ENCODE results near the gene PET100.

Gene PET100

GRCh38 chr19:7678971-7679751 is 49.6 kb downstream of the PET100 start:
- Histone ChIP-seq H3K9me3 (ENCODE audit: severe bottlenecking) (peaks cover 3% of the 10 kb centered on the region), H3K27me3 (ENCODE audit: insufficient read depth, low read depth, severe bottlenecking) (no peaks in the 10 kb centered on the region), H3K27ac (no peak overlapping the region), H3K36me3 (peaks cover 14% of the 10 kb centered on the region), H3K4me3 (ENCODE audit: low read depth, low read length) (no peak overlapping the region)
- DNase-seq = peak; percentile 78
- peak; percentile 71 for TF ChIP-seq CTCF (IDR thresholded peaks at IDR 0.05; ENCODE audit: low read depth, low read length)

GRCh38 chr19:7679771-7680605 is 50.4 kb downstream of the PET100 start:
- peak; percentile 19 for DNase-seq

GRCh38 chr19:7680606-7681339 is 51.2 kb downstream of the PET100 start, which contains the start of gene TRAPPC5:
Gene TRAPPC5, plus strand, starts transcription at chr19:7680833. Its CDS starts 1,421 bp downstream, at chr19:7682254.
- H3K27ac ChIP-seq = peak within 1 kb of the TSS; percentile 75
- H3K4me3 ChIP-seq (ENCODE audit: low read depth, low read length) = peak within 1 kb of the TSS; percentile 94
- peaks cover 14% of the 10 kb centered on the region for H3K36me3 ChIP-seq
- no peaks in the 10 kb centered on the region for H3K9me3 ChIP-seq (ENCODE audit: severe bottlenecking)
- peak; percentile 85 for TF ChIP-seq CTCF (IDR thresholded peaks at IDR 0.05; ENCODE audit: low read depth, low read length)
- peak; percentile 85 for DNase-seq
- H3K27me3 ChIP-seq (ENCODE audit: insufficient read depth, low read depth, severe bottlenecking) = no peaks in the 10 kb centered on the region

More at GRCh38 chr19:7679771-7680605, 50.4 kb downstream of the PET100 start:
- Histone ChIP-seq H3K27ac (peak overlapping the region; percentile 75; the same call in 1 of the 2 replicates), H3K27me3 (ENCODE audit: insufficient read depth, low read depth, severe bottlenecking) (no peaks in the 10 kb centered on the region), H3K9me3 (ENCODE audit: severe bottlenecking) (no peaks in the 10 kb centered on the region), H3K36me3 (peaks cover 14% of the 10 kb centered on the region), H3K4me3 (ENCODE audit: low read depth, low read length) (peak overlapping the region; percentile 94)
- no peak for TF ChIP-seq CTCF (IDR thresholded peaks at IDR 0.05; ENCODE audit: low read depth, low read length)
